MCF 10A (cell line): ENCODE data around the gene PRUNE2. TPM values are rescaled to one million over a fixed set of nuclear protein-coding genes. Genes with fewer than 3 reads are reported as not detected.

Experiments used
- BruUV-seq: library from RNA; stranded (reverse); fragments of 400-500 nt; replicated peaks from 2 replicates; lab custom pipeline; 2021; lab: Mats Ljungman, UMichigan
- CTCF ChIA-PET: fragments of 300-600 bp; sonication (Branson Sonifier 250); formaldehyde crosslinking; extraction: SDS; loops from one replicate; lab custom pipeline; 2021; ENCODE audit warnings: antibody characterized with exemption, inconsistent platforms; lab: Yijun Ruan, JAX
- POLR2A ChIA-PET: fragments of 300-600, 350-650 bp; sonication (Branson Sonifier 250); formaldehyde crosslinking; extraction: SDS; loops from one replicate; lab custom pipeline; 2020; ENCODE audit warnings: antibody characterized with exemption, inconsistent platforms; lab: Yijun Ruan, JAX
- DNase-seq: peaks from one replicate; pipeline ENCODE4 v3.0.0-alpha.2; 2018; ENCODE audit not compliant: unreplicated experiment
- H3K27ac Mint-ChIP-seq: one replicate; pipeline ENCODE4 v1.8.0; 2022; ENCODE audit warnings: mild to moderate bottlenecking, low read depth, mixed read lengths; ENCODE audit not compliant: unreplicated experiment
- H3K27me3 Mint-ChIP-seq: one replicate; pipeline ENCODE4 v1.8.0; 2022; ENCODE audit warnings: mixed read lengths; ENCODE audit not compliant: insufficient read depth, unreplicated experiment
- H3K36me3 Mint-ChIP-seq: one replicate; pipeline ENCODE4 v1.8.0; 2022; ENCODE audit warnings: mild to moderate bottlenecking, moderate library complexity, mixed read lengths; ENCODE audit not compliant: insufficient read depth, unreplicated experiment
- H3K4me1 Mint-ChIP-seq: one replicate; pipeline ENCODE4 v1.8.0; 2022; ENCODE audit warnings: mixed read lengths; ENCODE audit not compliant: insufficient read depth, unreplicated experiment
- H3K4me3 Mint-ChIP-seq: one replicate; pipeline ENCODE4 v1.8.0; 2022; ENCODE audit warnings: mild to moderate bottlenecking, moderate library complexity, mixed read lengths; ENCODE audit not compliant: unreplicated experiment
- H3K9me3 Mint-ChIP-seq: one replicate; pipeline ENCODE4 v1.8.0; 2022; ENCODE audit warnings: mixed read lengths; ENCODE audit not compliant: unreplicated experiment
- CTCF ChIP-seq: fragments of 200-600 bp; IDR thresholded peaks from one replicate; pipeline ENCODE4 v1.8.0; 2022; ENCODE audit warnings: antibody characterized with exemption, mild to moderate bottlenecking; ENCODE audit not compliant: unreplicated experiment
- intact Hi-C: fragments of 100-400 bp; cut with micrococcal nuclease; formaldehyde crosslinking; loops from 2 replicates; pipeline ENCODE4 v1.14.1; 2022
- total RNA-seq: library from RNA; stranded (reverse); gene quantifications from 2 replicates; pipeline ENCODE4 v1.2.3, GENCODE V29; 2022

PRUNE2 gene
- total RNA-seq, 1 experiment from 2014 or later = 0.63 TPM

DNA sequence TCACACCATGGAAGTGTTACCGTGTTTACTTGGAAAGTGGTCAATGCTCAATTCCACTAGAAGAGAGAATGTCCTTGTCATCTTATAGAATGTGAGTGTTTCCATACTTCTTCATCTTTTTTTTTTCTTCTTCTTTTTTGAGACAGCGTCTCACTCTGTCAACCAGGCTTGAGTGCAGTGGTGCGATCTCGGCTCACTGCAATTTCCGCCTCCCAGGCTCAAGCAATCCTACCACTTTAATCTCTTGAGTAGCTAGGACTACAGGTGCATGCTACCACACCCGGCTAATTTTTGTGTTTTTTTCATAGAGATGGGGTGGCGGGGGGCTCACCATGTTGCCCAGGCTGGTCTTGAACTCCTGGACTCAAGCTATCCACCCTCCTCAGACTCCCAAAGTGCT lies 278.9 kb downstream of the PRUNE2 start:
- Mint-ChIP-seq H3K27me3 (no peaks in the 10 kb centered on the region), H3K9me3 (no peaks in the 10 kb centered on the region), H3K27ac (no peak overlapping the region), H3K4me3 (no peak overlapping the region), H3K4me1 (no peaks in the 10 kb centered on the region), H3K36me3 (no peaks in the 10 kb centered on the region)
- no TSS peak for BruUV-seq
- no peak for DNase-seq
- CTCF ChIA-PET = interaction anchor here (0.6 kb wide), 1 partner anchor 376 kb away, joined by 3 read pairs; no protein-coding TSS in a partner anchor
- POLR2A ChIA-PET = no interaction called here
- intact Hi-C loops = no loop called here
- TF ChIP-seq CTCF = no peak

DNA sequence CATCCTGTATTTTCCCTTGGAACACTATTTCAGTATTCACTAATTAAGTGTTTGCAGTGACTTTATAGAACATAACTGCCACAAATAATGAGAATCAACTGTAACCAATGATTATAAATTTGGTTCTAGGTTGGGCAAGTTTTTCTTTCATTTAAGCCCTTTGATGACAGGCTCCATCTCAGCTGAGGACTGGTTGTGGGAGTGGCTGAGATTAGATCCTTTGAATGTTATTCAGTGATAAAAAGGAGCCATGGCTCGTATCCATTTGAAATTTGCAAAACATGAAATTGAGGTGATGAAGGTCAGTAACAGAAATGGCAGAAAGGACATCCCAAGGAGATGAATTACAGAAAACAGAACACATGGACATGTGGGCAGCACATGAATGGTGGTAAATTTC lies 279.8 kb downstream of the PRUNE2 start:
- Mint-ChIP-seq H3K36me3 (no peaks in the 10 kb centered on the region), H3K27me3 (no peaks in the 10 kb centered on the region), H3K27ac (no peak overlapping the region), H3K9me3 (no peaks in the 10 kb centered on the region), H3K4me3 (no peak overlapping the region), H3K4me1 (no peaks in the 10 kb centered on the region)
- POLR2A ChIA-PET = no interaction called here
- DNase-seq = no peak
- CTCF ChIA-PET = no interaction called here
- no TSS peak for BruUV-seq
- TF ChIP-seq CTCF = no peak
- intact Hi-C loops = no loop called here

GRCh38 chr9:76624391-76625048 lies 281.4 kb downstream of the PRUNE2 start:
- no peaks in the 10 kb centered on the region for H3K36me3 Mint-ChIP-seq
- POLR2A ChIA-PET = no interaction called here
- intact Hi-C loops = no loop called here
- H3K4me3 Mint-ChIP-seq = no peak overlapping the region
- H3K9me3 Mint-ChIP-seq = no peaks in the 10 kb centered on the region
- no TSS peak for BruUV-seq
- peaks cover 4% of the 10 kb centered on the region for H3K4me1 Mint-ChIP-seq
- CTCF ChIA-PET = interaction anchor here (0.6 to 0.7 kb wide), 2 partner anchors 42 to 44 kb away, joined by 3 read pairs; no protein-coding TSS in a partner anchor
- H3K27me3 Mint-ChIP-seq = no peaks in the 10 kb centered on the region
- TF ChIP-seq CTCF = no peak
- no peak overlapping the region for H3K27ac Mint-ChIP-seq
- no peak for DNase-seq

DNA sequence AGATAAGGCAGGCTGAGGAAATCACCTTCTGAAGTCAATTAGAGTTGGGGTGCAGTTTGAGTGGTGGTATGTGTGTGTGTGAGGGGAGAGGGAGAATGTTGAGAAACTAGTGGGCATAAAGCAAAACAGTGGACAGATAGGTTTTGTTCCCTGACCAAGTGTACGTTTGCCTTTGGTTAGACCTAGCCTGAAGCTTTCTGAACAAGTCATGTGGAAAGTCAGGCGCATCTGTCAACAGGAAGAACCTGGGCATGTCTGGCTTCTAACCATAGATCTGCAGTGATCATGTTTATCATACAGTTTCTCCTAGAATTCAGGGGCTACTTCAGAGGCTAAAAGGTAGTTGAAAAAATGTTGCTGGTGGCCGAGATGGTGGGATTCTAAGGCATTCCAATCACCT lies 284.9 kb downstream of the PRUNE2 start:
- no peak for DNase-seq
- no peaks in the 10 kb centered on the region for H3K9me3 Mint-ChIP-seq
- ChIA-PET POLR2A (interaction anchor here (0.6 kb wide), 1 partner anchor 29 kb away, joined by 3 read pairs; no protein-coding TSS in a partner anchor), CTCF (interaction anchor here (0.6 to 1.1 kb wide), 4 partner anchors 29 to 1386 kb away, joined by 3 read pairs; no protein-coding TSS in a partner anchor)
- H3K4me1 Mint-ChIP-seq = peaks cover 11% of the 10 kb centered on the region
- no peak overlapping the region for H3K4me3 Mint-ChIP-seq
- BruUV-seq = no TSS peak
- no peaks in the 10 kb centered on the region for H3K27me3 Mint-ChIP-seq
- no peak for TF ChIP-seq CTCF
- intact Hi-C loops = no loop called here
- H3K36me3 Mint-ChIP-seq = no peaks in the 10 kb centered on the region
- H3K27ac Mint-ChIP-seq = peak overlapping the region; percentile 17
